ENCODE data around the gene RASGRF2. TPM values are rescaled to one million over a fixed set of nuclear protein-coding genes. Genes with fewer than 3 reads are reported as not detected.
"Not testable (repeated sequence)": the region's sequence is repeated elsewhere in the genome, so short reads cannot be mapped to it uniquely, and the experiment has no call there.

RASGRF2 gene
- polyA plus RNA-seq, 2 donors = 0.40 to 0.69 TPM

- Histone ChIP-seq H3K27ac (ENCODE audit: low read depth in 2 of 2, low read length in 1 of 2) (no peak overlapping the region), H3K4me1 (ENCODE audit: control insufficient read depth in 2 of 2, insufficient read depth in 2 of 2, low read length in 1 of 2) (no peaks in the 10 kb centered on the region), H3K27me3 (ENCODE audit: control insufficient read depth in 1 of 2, insufficient read depth in 2 of 2, low read length in 2 of 2) (no peaks in the 10 kb centered on the region), H3K4me3 (ENCODE audit: low read depth in 1 of 2, low read length in 2 of 2) (no peak overlapping the region), H3K9me3 (ENCODE audit: control insufficient read depth in 2 of 2, insufficient read depth in 1 of 2, low read depth in 1 of 2, low read length in 1 of 2) (peaks cover 0 to 2% of the 10 kb centered on the region in 2 donors), H3K36me3 (ENCODE audit: control insufficient read depth in 2 of 2, insufficient read depth in 2 of 2, low read length in 1 of 2) (no peaks in the 10 kb centered on the region)
- WGBS, 2 donors = 75 to 83% methylated on average over 2 of the region's 2 CpGs
These were observed 133.5 kb downstream of the RASGRF2 start for GRCh38 chr5:81093536-81094196.

GRCh38 chr5:81095835-81096234, 135.7 kb downstream of the RASGRF2 start:
- H3K4me1 ChIP-seq (ENCODE audit: control insufficient read depth in 2 of 2, insufficient read depth in 2 of 2, low read length in 1 of 2) = no peaks in the 10 kb centered on the region
- H3K36me3 ChIP-seq (ENCODE audit: control insufficient read depth in 2 of 2, insufficient read depth in 2 of 2, low read length in 1 of 2) = no peaks in the 10 kb centered on the region
- H3K4me3 ChIP-seq (ENCODE audit: low read depth in 1 of 2, low read length in 2 of 2) = no peak overlapping the region
- 98 to 100% methylated on average over 1 of the region's 1 CpG for WGBS, 2 donors
- H3K9me3 ChIP-seq (ENCODE audit: control insufficient read depth in 2 of 2, insufficient read depth in 1 of 2, low read depth in 1 of 2, low read length in 1 of 2) = peaks cover 0 to 2% of the 10 kb centered on the region in 2 donors
- H3K27me3 ChIP-seq (ENCODE audit: control insufficient read depth in 1 of 2, insufficient read depth in 2 of 2, low read length in 2 of 2) = no peaks in the 10 kb centered on the region
- H3K27ac ChIP-seq (ENCODE audit: low read depth in 2 of 2, low read length in 1 of 2) = no peak overlapping the region

GRCh38 chr5:81097713-81098112, 137.6 kb downstream of the RASGRF2 start:
- H3K4me3 ChIP-seq (ENCODE audit: low read depth in 1 of 2, low read length in 2 of 2) = no peak overlapping the region
- no peaks in the 10 kb centered on the region for H3K4me1 ChIP-seq (ENCODE audit: control insufficient read depth in 2 of 2, insufficient read depth in 2 of 2, low read length in 1 of 2)
- no peaks in the 10 kb centered on the region for H3K27me3 ChIP-seq (ENCODE audit: control insufficient read depth in 1 of 2, insufficient read depth in 2 of 2, low read length in 2 of 2)
- WGBS, 2 donors = 84 to 87% methylated on average over 3 of the region's 3 CpGs
- H3K27ac ChIP-seq (ENCODE audit: low read depth in 2 of 2, low read length in 1 of 2) = no peak overlapping the region
- H3K36me3 ChIP-seq (ENCODE audit: control insufficient read depth in 2 of 2, insufficient read depth in 2 of 2, low read length in 1 of 2) = no peaks in the 10 kb centered on the region
- H3K9me3 ChIP-seq (ENCODE audit: control insufficient read depth in 2 of 2, insufficient read depth in 1 of 2, low read depth in 1 of 2, low read length in 1 of 2) = peaks cover 0 to 2% of the 10 kb centered on the region in 2 donors

GRCh38 chr5:81105261-81105877, 145.2 kb downstream of the RASGRF2 start:
- Histone ChIP-seq H3K4me3 (ENCODE audit: low read depth in 1 of 2, low read length in 2 of 2) (no peak overlapping the region), H3K4me1 (ENCODE audit: control insufficient read depth in 2 of 2, insufficient read depth in 2 of 2, low read length in 1 of 2) (no peaks in the 10 kb centered on the region), H3K27me3 (ENCODE audit: control insufficient read depth in 1 of 2, insufficient read depth in 2 of 2, low read length in 2 of 2) (no peaks in the 10 kb centered on the region), H3K27ac (ENCODE audit: low read depth in 2 of 2, low read length in 1 of 2) (no peak overlapping the region), H3K9me3 (ENCODE audit: control insufficient read depth in 2 of 2, insufficient read depth in 1 of 2, low read depth in 1 of 2, low read length in 1 of 2) (no peaks in the 10 kb centered on the region), H3K36me3 (ENCODE audit: control insufficient read depth in 2 of 2, insufficient read depth in 2 of 2, low read length in 1 of 2) (no peaks in the 10 kb centered on the region)
- 76 to 83% methylated on average over 5 of the region's 5 CpGs for WGBS, 2 donors

GRCh38 chr5:81115261-81115660, 155.1 kb downstream of the RASGRF2 start:
- Histone ChIP-seq H3K4me3 (ENCODE audit: low read depth in 1 of 2, low read length in 2 of 2) (no peak overlapping the region), H3K4me1 (ENCODE audit: control insufficient read depth in 2 of 2, insufficient read depth in 2 of 2, low read length in 1 of 2) (no peaks in the 10 kb centered on the region), H3K9me3 (ENCODE audit: control insufficient read depth in 2 of 2, insufficient read depth in 1 of 2, low read depth in 1 of 2, low read length in 1 of 2) (no peaks in the 10 kb centered on the region), H3K27me3 (ENCODE audit: control insufficient read depth in 1 of 2, insufficient read depth in 2 of 2, low read length in 2 of 2) (no peaks in the 10 kb centered on the region), H3K27ac (ENCODE audit: low read depth in 2 of 2, low read length in 1 of 2) (no peak overlapping the region), H3K36me3 (ENCODE audit: control insufficient read depth in 2 of 2, insufficient read depth in 2 of 2, low read length in 1 of 2) (no peaks in the 10 kb centered on the region)
- 58 to 63% methylated on average over 4 of the region's 4 CpGs for WGBS, 2 donors

- no peaks in the 10 kb centered on the region for H3K9me3 ChIP-seq (ENCODE audit: control insufficient read depth in 2 of 2, insufficient read depth in 1 of 2, low read depth in 1 of 2, low read length in 1 of 2)
- no peaks in the 10 kb centered on the region for H3K4me1 ChIP-seq (ENCODE audit: control insufficient read depth in 2 of 2, insufficient read depth in 2 of 2, low read length in 1 of 2)
- H3K27me3 ChIP-seq (ENCODE audit: control insufficient read depth in 1 of 2, insufficient read depth in 2 of 2, low read length in 2 of 2) = no peaks in the 10 kb centered on the region
- no peak overlapping the region for H3K27ac ChIP-seq (ENCODE audit: low read depth in 2 of 2, low read length in 1 of 2)
- WGBS, 2 donors = 87 to 92% methylated on average over 3 of the region's 3 CpGs
- no peaks in the 10 kb centered on the region for H3K36me3 ChIP-seq (ENCODE audit: control insufficient read depth in 2 of 2, insufficient read depth in 2 of 2, low read length in 1 of 2)
- H3K4me3 ChIP-seq (ENCODE audit: low read depth in 1 of 2, low read length in 2 of 2) = no peak overlapping the region
These were observed 157.4 kb downstream of the RASGRF2 start for GRCh38 chr5:81117566-81117965.

GRCh38 chr5:81121273-81121672, 161.1 kb downstream of the RASGRF2 start:
- H3K27ac ChIP-seq (ENCODE audit: low read depth in 2 of 2, low read length in 1 of 2) = no peak overlapping the region
- no peaks in the 10 kb centered on the region for H3K9me3 ChIP-seq (ENCODE audit: control insufficient read depth in 2 of 2, insufficient read depth in 1 of 2, low read depth in 1 of 2, low read length in 1 of 2)
- no peak overlapping the region for H3K4me3 ChIP-seq (ENCODE audit: low read depth in 1 of 2, low read length in 2 of 2)
- H3K4me1 ChIP-seq (ENCODE audit: control insufficient read depth in 2 of 2, insufficient read depth in 2 of 2, low read length in 1 of 2) = no peaks in the 10 kb centered on the region
- no peaks in the 10 kb centered on the region for H3K36me3 ChIP-seq (ENCODE audit: control insufficient read depth in 2 of 2, insufficient read depth in 2 of 2, low read length in 1 of 2)
- H3K27me3 ChIP-seq (ENCODE audit: control insufficient read depth in 1 of 2, insufficient read depth in 2 of 2, low read length in 2 of 2) = no peaks in the 10 kb centered on the region
- 67 to 76% methylated on average over 5 of the region's 5 CpGs for WGBS, 2 donors

GRCh38 chr5:81121836-81122630, 161.9 kb downstream of the RASGRF2 start:
- WGBS, 2 donors = 56 to 57% methylated on average over 7 of the region's 7 CpGs
- H3K4me3 ChIP-seq (ENCODE audit: low read depth in 1 of 2, low read length in 2 of 2) = no peak overlapping the region
- no peaks in the 10 kb centered on the region for H3K4me1 ChIP-seq (ENCODE audit: control insufficient read depth in 2 of 2, insufficient read depth in 2 of 2, low read length in 1 of 2)
- H3K27ac ChIP-seq (ENCODE audit: low read depth in 2 of 2, low read length in 1 of 2) = no peak overlapping the region
- H3K27me3 ChIP-seq (ENCODE audit: control insufficient read depth in 1 of 2, insufficient read depth in 2 of 2, low read length in 2 of 2) = no peaks in the 10 kb centered on the region
- no peaks in the 10 kb centered on the region for H3K9me3 ChIP-seq (ENCODE audit: control insufficient read depth in 2 of 2, insufficient read depth in 1 of 2, low read depth in 1 of 2, low read length in 1 of 2)
- no peaks in the 10 kb centered on the region for H3K36me3 ChIP-seq (ENCODE audit: control insufficient read depth in 2 of 2, insufficient read depth in 2 of 2, low read length in 1 of 2)

GRCh38 chr5:81124689-81125088, 164.5 kb downstream of the RASGRF2 start:
- not testable (repeated sequence) for H3K36me3 ChIP-seq (ENCODE audit: control insufficient read depth in 2 of 2, insufficient read depth in 2 of 2, low read length in 1 of 2); H3K4me1 ChIP-seq (ENCODE audit: control insufficient read depth in 2 of 2, insufficient read depth in 2 of 2, low read length in 1 of 2); H3K9me3 ChIP-seq (ENCODE audit: control insufficient read depth in 2 of 2, insufficient read depth in 1 of 2, low read depth in 1 of 2, low read length in 1 of 2); H3K4me3 ChIP-seq (ENCODE audit: low read depth in 1 of 2, low read length in 2 of 2); H3K27me3 ChIP-seq (ENCODE audit: control insufficient read depth in 1 of 2, insufficient read depth in 2 of 2, low read length in 2 of 2); H3K27ac ChIP-seq (ENCODE audit: low read depth in 2 of 2, low read length in 1 of 2)
- WGBS, 2 donors = 67 to 90% methylated on average over 6 of the region's 6 CpGs
